Small intestine (tissue), 7 donors: Measurements from ENCODE around the gene MAST2. TPM values are rescaled to one million over a fixed set of nuclear protein-coding genes. Genes with fewer than 3 reads are reported as not detected.

Experiments
- DNase-seq, 2 donors: peaks; one replicate each; pipeline versions ENCODE4 v3.0.0 to v3.0.0-alpha.2; 2013
- FAIRE-seq: peaks from 2 replicates; lab custom pipeline; 2012; peaks lifted over from hg19 to GRCh38; lab: Jason Lieb, UNC
- H3K27ac ChIP-seq, 3 donors: one replicate each; pipeline ENCODE4 v1.5.1; 2013; ENCODE audit warnings: low read length in 2 of 3, mild to moderate bottlenecking in 2 of 3, control low read depth in 1 of 3, inconsistent platforms in 1 of 3, low read depth in 1 of 3, moderate library complexity in 1 of 3
- H3K27me3 ChIP-seq, 3 donors: one replicate each; pipeline ENCODE4 v1.6.1; 2013; ENCODE audit warnings: low read length in 3 of 3, inconsistent platforms in 1 of 3; ENCODE audit not compliant: control insufficient read depth in 3 of 3, insufficient read depth in 3 of 3
- H3K36me3 ChIP-seq, 3 donors: one replicate each; pipeline ENCODE4 v1.6.1; 2013; ENCODE audit warnings: low read length in 3 of 3, inconsistent platforms in 1 of 3, low read depth in 1 of 3, mild to moderate bottlenecking in 1 of 3, moderate library complexity in 1 of 3; ENCODE audit not compliant: control insufficient read depth in 3 of 3, insufficient read depth in 2 of 3
- H3K4me1 ChIP-seq, 3 donors: one replicate each; pipeline ENCODE4 v1.6.1; 2013; ENCODE audit warnings: low read length in 2 of 3, inconsistent platforms in 1 of 3, low read depth in 1 of 3, mild to moderate bottlenecking in 1 of 3, moderate library complexity in 1 of 3; ENCODE audit not compliant: control insufficient read depth in 3 of 3, insufficient read depth in 2 of 3
- H3K4me3 ChIP-seq, 3 donors: one replicate each; pipeline ENCODE4 v1.5.1; 2013; ENCODE audit warnings: low read length in 3 of 3, control low read depth in 1 of 3, inconsistent platforms in 1 of 3, low read depth in 1 of 3, mild to moderate bottlenecking in 1 of 3, moderate library complexity in 1 of 3
- H3K9me3 ChIP-seq, 2 donors: one replicate each; pipeline ENCODE4 v1.6.1; 2013; ENCODE audit warnings: low read depth in 1 of 2, low read length in 1 of 2; ENCODE audit not compliant: control insufficient read depth in 2 of 2, insufficient read depth in 1 of 2
- WGBS, 3 donors: extraction: QIAGEN DNeasy Blood & Tissue Kit; methylation state at CpG; one replicate each; pipeline ENCODE4 v1.1.7; 2013; 5-methylcytosine and 5-hydroxymethylcytosine counted together
- polyA plus RNA-seq, 4 donors: library from polyadenylated mRNA; stranded (reverse) in 3 of 4; unstranded in 1 of 4; fragments of 200-250 nt in 3 of 4; fragments of 120-200 nt in 1 of 4; gene quantifications; one replicate each; pipeline versions ENCODE4 v1.2.1 to v1.2.3, GENCODE V29; 2013
- donor health status: healthy with polysubstance abuse.
- donor health status: control.
- donor health status: control.
- donor health status: Bipolar disorder and iron deficiency.
- donor health status: healthy.

Gene MAST2
- polyA plus RNA-seq, 4 donors = 23.3 to 70.2 (median 41.8) TPM

DNA sequence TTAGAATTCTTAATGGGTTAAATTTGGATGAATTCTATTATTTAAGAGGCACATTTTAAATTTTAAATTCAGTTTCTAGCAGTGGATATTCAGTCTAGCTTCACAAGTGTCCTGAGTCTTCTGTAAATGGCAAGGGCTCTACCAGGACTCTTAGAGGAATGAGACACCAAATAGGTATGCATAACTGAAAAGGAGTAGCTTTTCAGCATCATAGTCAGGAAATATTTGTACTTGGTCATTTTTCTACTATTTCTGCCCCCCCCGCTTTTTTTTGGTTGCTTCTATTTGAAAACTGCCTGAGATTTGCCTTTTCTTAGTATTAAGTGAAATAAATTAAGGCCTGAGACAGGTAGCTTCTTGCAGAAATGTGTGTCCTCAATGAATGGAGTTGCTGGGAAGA lies 80.2 kb downstream of the MAST2 start:
- no peak overlapping the region for H3K27ac ChIP-seq
- H3K4me1 ChIP-seq = peaks cover 0 to 5% (median 0%) of the 10 kb centered on the region in 3 donors
- 56 to 71% (median 60%) methylated on average over 1 of the region's 1 CpG for WGBS, 3 donors
- no peaks in the 10 kb centered on the region for H3K36me3 ChIP-seq
- FAIRE-seq (no peak), DNase-seq (no peak)
- H3K4me3 ChIP-seq = no peak overlapping the region
- no peaks in the 10 kb centered on the region for H3K9me3 ChIP-seq
- H3K27me3 ChIP-seq = no peaks in the 10 kb centered on the region

DNA sequence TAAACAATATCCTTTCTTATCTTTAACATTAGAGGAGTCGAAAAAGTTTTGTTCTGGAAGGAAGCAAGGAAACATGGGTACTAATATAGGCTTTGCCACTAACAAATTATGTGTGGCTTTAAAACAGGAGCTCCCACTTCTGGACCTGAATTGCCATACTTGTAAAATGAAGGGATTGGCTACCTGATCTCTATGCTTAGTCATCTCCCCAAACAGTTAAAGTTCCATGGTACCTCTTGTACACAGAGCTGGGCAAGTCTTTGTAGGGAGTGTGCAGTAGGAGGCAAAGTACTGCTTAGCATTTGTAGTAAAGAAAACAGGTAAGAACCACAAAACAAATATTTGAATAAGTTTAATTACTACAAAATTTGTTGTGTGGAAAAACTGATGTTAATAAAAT lies 81.3 kb downstream of the MAST2 start:
- 79 to 85% (median 84%) methylated on average over 1 of the region's 1 CpG for WGBS, 3 donors
- no peak overlapping the region for H3K27ac ChIP-seq
- no peak overlapping the region for H3K4me3 ChIP-seq
- peaks cover 0 to 2% (median 0%) of the 10 kb centered on the region in 3 donors for H3K36me3 ChIP-seq
- H3K9me3 ChIP-seq = no peaks in the 10 kb centered on the region
- peaks cover 0 to 5% (median 0%) of the 10 kb centered on the region in 3 donors for H3K4me1 ChIP-seq
- DNase-seq (peak in 1 of 2 donors; percentile 61), FAIRE-seq (no peak)
- no peaks in the 10 kb centered on the region for H3K27me3 ChIP-seq

DNA sequence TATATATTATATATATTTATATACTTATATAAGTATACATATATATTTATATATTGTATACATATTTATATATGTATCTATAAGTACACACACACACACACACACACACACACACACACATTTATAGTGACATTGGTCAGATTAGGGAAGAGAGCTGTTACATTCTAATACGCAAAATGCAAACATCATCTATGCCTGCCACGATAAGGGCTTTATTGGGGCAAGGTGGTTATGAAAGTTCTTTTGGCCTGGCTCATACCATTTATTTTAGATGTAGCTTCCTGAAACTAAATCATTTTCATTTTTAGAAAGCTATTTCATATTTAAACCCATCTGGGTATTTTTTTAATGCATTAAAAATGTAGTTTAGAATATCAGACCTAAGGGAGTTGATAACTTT lies 82.8 kb downstream of the MAST2 start:
- DNase-seq (peak in 1 of 2 donors; percentile 48), FAIRE-seq (no peak)
- Histone ChIP-seq H3K27ac (no peak overlapping the region), H3K36me3 (peaks cover 0 to 2% (median 0%) of the 10 kb centered on the region in 3 donors), H3K4me3 (no peak overlapping the region), H3K4me1 (peaks cover 0 to 5% (median 0%) of the 10 kb centered on the region in 3 donors), H3K27me3 (no peaks in the 10 kb centered on the region), H3K9me3 (no peaks in the 10 kb centered on the region)
- WGBS, 3 donors = 27 to 65% (median 27%) methylated on average over 2 of the region's 2 CpGs

DNA sequence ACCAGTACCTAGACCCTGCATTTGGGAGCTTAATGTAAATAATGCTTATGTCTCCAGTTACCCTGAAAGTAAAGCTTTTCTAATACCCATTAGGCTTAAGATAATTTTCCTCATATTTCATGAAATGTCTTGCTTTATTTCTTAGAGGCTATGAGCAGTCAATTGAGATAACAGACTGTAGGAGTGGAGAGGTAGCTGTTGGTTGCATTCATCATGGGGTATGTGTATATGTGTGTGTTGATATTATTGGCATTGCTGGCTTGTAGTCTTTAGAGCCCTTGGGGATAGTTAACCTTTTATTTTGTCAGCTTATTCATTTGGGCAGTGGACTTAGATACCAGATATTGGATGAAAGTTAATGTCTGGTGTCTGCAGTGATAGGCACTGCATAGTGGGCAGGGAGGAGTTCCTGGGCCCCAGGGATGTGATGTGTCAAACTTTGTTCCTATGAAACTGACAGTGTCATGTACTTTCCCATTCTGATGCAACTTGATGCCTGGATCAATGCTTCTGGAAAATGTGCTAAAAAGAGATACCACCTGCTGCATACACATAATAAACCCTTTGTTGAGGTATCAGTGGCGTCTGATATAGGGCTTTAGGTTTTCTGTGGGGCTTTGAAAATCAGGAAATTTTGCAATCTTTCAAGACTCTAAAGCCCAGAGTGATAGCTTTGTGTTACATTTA lies 83.9 kb downstream of the MAST2 start:
- no peak for DNase-seq
- 79 to 80% (median 80%) methylated on average over 1 of the region's 1 CpG for WGBS, 3 donors
- Histone ChIP-seq H3K9me3 (no peaks in the 10 kb centered on the region), H3K27ac (no peak overlapping the region), H3K4me3 (no peak overlapping the region), H3K36me3 (peaks cover 0 to 2% (median 0%) of the 10 kb centered on the region in 3 donors), H3K4me1 (peaks cover 0 to 5% (median 0%) of the 10 kb centered on the region in 3 donors), H3K27me3 (no peaks in the 10 kb centered on the region)
- FAIRE-seq = no peak

DNA sequence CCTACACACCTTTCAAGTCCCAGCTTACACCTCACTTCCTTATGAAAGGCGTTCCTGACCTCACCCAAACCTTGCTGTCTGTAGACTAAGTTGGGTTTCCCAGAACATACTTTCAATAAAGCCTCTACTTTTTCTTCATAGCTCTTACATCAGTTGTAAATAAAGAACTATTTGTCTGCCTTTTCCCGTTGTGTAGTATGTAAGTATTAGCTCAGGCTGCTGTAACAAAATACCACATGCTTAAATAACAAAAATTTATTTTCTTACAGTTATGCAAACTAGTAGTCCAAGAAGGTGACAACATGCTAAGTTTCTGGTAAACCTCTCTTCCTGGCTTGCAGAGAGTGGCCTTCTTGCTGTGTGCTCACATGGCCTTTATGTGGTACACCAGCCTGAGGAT lies 86.7 kb downstream of the MAST2 start:
- FAIRE-seq = no peak
- Histone ChIP-seq H3K27ac (no peak overlapping the region), H3K4me1 (peaks cover 0 to 5% (median 0%) of the 10 kb centered on the region in 3 donors), H3K4me3 (no peak overlapping the region), H3K36me3 (peaks cover 0 to 2% (median 0%) of the 10 kb centered on the region in 3 donors), H3K9me3 (no peaks in the 10 kb centered on the region), H3K27me3 (no peaks in the 10 kb centered on the region)
- 95 to 99% (median 97%) methylated on average over 2 of the region's 2 CpGs for WGBS, 3 donors
- no peak for DNase-seq

DNA sequence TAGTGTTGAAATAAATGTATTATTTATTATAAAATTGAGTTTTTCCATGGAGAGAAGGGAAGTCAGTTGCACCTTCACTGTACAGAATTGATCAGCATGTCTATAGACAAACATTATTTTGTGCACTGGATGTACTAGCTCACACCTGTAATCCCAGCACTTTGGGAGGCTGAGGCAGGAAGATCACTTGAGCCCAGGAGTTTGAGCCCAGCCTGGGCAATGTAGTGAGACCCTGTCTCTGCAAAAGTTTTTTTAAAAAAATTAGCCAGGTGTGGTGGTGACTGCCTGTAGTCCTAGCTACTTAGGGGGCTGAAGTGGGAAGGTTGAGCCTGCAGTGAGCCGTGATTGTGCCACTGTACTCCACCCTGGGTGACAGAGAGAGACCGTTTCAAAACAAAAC lies 87.7 kb downstream of the MAST2 start:
- H3K9me3 ChIP-seq = no peaks in the 10 kb centered on the region
- FAIRE-seq = no peak

DNA sequence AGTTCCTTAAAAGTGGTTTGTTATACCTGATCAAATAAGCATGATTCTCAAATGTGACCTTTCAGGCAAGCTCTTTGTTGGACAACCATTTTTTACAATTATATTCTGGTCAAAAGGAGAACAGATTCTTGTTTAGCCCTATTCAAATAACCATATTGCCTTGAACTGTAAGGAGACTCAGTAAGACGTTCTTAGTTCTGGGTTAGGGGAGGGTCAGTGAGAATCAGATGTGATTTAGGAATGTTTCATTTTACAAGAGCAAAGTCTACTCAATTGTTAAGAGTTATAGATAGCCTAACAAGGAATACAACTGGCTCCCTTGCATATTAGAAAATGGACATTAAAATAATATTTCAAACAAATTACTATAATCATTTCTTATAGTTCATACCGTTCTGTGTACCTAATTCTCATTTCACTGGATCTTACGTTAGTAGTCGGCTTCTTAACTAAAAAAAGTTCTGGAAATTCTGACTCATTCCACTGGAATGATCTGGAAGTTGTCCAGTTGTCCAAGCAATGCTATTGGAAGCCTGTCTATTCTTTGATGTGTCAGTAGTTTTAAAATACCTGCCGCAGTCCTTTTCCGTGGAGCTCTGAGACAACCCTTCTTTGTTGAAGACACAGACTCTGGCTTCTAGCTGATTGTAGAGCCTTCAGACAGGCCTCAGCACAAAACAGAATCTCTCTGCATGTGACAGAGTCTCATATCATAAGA lies 88.8 kb downstream of the MAST2 start:
- no peaks in the 10 kb centered on the region for H3K4me1 ChIP-seq
- no peaks in the 10 kb centered on the region for H3K27me3 ChIP-seq
- H3K36me3 ChIP-seq = peaks cover 0 to 2% (median 0%) of the 10 kb centered on the region in 3 donors
- no peak for FAIRE-seq
- peak overlapping the region; percentile 31 to 75 (median 48) for H3K27ac ChIP-seq
- WGBS, 3 donors = 7 to 31% (median 24%) methylated on average over 6 of the region's 6 CpGs
- H3K4me3 ChIP-seq = no peak overlapping the region
- DNase-seq = peak; percentile 34 to 82
- no peaks in the 10 kb centered on the region for H3K9me3 ChIP-seq

More for the DNA sequence above, 87.7 kb downstream of the MAST2 start:
- H3K4me3 ChIP-seq = no peak overlapping the region
- H3K36me3 ChIP-seq = peaks cover 0 to 2% (median 0%) of the 10 kb centered on the region in 3 donors
- H3K27ac ChIP-seq = no peak overlapping the region
- no peak for DNase-seq
- H3K27me3 ChIP-seq = no peaks in the 10 kb centered on the region
- WGBS, 3 donors = 96 to 99% (median 96%) methylated on average over 2 of the region's 2 CpGs
- H3K4me1 ChIP-seq = peaks cover 0 to 5% (median 0%) of the 10 kb centered on the region in 3 donors

DNA sequence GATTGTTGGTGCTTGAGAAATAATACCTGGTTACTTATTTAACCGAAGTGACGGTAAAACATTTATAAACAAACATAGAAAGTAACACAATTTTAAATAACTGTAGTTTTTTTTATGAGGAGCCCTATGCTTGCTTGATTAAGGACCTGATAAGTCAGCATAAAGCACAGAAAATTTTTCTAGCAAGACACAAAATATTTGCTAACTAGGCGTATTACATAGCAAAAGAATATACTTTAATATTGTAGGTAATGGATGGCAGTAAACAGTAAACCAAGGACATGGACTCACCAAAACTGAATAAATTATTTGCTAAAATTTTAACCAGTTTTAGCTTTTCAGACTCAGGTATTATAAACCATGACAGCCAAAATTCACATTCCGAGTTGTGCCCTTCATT lies 90.9 kb downstream of the MAST2 start:
- Histone ChIP-seq H3K27ac (no peak overlapping the region), H3K36me3 (no peaks in the 10 kb centered on the region), H3K4me3 (no peak overlapping the region), H3K4me1 (no peaks in the 10 kb centered on the region), H3K9me3 (no peaks in the 10 kb centered on the region), H3K27me3 (no peaks in the 10 kb centered on the region)
- WGBS, 3 donors = 80 to 94% (median 89%) methylated on average over 4 of the region's 4 CpGs
- no peak for DNase-seq
- FAIRE-seq = no peak
